CD1c-positive myeloid dendritic cell (primary cell): Measurements from ENCODE around the gene PKD2L2.
"Not testable (repeated sequence)": the region's sequence is repeated elsewhere in the genome, so short reads cannot be mapped to it uniquely, and the experiment has no call there.

ENCODE experiments used
- DNase-seq: peaks from one replicate; pipeline ENCODE4 v3.0.0-alpha.2; 2016; ENCODE audit errors: extremely low spot score

Gene PKD2L2

GRCh38 chr5:137888863-137889759, at the start of gene PKD2L2:
PKD2L2 (plus strand) TSS chr5:137889457; CDS start chr5:137889492, 35 bp downstream.
- peak; percentile 90 for DNase-seq

DNA sequence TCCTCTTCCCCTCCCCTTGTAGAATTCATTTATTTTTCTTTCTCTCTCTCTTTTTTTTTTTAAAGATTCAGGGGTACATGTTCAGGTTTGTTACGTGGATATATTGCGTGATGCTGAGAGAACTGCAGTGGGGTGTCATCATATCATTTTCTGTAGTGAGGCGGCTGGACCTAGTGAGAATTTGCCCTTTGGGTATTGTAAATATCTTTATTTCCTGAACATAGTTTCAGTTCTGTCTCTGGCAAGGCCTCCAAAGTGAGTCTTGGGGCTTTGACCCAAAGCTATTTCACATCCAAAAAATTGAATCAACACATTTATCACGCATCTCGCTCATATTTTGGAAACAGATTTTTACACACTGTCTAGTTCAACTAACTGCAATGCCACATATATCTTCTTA, 47.0 kb upstream of the PKD2L2 start:
- no peak for DNase-seq

DNA sequence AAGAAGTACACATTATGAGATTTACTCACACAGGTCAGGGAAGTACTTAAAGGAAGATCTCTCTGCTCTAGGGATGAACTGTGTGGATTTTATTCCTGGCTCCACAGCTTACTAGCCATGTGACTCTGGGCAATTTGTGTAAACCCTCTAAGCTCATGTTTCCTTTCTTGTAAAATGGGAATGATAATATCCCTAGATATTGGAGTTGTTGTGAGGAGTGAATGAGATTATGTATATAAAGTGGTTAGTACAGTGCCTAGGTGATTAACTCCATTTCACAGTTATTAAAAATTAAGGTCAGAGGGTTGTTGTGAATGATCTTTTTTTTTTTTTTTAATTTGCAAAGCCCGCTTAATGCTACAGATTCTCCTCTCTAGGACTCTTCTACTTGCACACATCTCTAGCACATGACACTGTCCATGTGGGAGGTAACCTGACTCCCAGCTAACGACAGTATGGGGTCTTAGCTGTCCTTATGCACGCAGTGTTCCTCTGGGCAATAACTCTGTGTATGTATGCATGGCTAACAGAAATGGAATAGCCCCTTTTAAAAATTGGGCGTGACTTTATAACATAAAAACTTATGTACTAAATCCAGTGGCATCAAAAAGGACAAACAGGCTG, 45.5 kb upstream of the PKD2L2 start:
- no peak for DNase-seq

DNA sequence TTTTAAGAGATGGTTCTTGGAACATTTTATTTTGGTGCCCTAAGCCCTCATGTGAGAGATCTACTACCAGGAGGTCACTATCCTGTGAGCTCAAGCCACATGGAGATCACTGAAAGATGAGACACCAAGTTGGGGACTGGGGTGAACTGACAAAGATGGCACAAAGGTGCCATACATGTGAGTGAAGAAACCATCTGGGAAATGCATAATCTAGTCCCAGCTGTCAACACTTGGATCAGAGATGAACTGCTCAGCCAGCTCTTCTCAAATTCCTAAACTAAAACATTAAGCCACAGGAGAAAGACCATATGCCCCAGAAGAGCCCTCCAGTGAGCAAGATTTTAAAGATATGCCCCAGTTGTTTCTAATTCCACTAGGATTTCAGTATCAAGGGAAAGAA, 43.8 kb upstream of the PKD2L2 start:
- DNase-seq = no peak

GRCh38 chr5:137847687-137848086, 41.6 kb upstream of the PKD2L2 start:
- no peak for DNase-seq

DNA sequence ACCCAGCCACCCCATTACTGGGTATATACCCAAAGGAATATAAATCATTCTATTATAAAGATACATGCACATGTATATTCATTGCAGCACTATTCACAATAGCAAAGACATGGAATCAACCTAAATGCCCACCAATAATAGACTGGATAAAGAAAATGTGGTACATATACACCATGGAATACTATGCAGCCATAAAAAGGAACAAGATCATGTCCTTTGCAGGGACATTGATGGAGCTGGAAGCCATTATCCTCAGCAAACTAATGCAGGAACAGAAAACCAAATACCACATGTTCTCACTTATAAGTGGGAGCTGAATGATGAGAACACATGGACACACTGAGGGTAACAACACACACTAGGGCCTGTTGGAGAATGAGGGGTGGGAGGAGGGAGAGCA, 36.1 kb upstream of the PKD2L2 start:
- not testable (repeated sequence) for DNase-seq

GRCh38 chr5:137856201-137856600, 33.1 kb upstream of the PKD2L2 start:
- no peak for DNase-seq

- DNase-seq = peak; percentile 12
Observed at GRCh38 chr5:137856916-137857862, 32.1 kb upstream of the PKD2L2 start.

DNA sequence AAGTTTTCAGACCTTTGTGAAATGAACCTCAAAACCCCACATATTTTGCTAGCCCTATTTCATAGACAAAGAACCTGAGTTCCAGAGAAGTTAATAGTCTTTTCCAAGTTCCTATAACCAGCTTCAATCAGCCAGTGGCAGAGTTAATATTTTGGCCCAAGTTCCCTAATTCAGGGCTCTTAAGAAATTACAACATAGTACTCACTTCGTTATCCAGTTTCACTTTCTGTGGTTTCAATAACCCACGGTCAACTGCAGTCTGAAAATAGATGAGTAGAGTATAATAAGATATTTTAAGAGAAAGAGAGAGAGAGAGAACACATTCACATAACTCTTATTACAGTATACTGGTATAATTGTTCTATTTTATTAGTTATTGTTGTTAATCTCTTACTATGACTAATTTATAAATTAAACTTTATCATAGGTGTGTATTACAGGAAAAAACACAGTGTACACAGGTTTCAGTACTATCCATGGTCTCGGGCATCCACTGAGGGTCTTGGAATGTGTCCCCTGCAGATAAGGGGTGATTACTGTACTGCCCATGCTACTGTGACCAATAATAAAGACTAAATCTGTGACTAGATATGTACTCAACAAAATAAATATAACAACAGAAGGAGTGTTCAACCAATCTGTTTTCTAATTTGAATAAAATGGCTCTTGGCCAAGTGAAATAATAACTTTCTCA, 30.9 kb upstream of the PKD2L2 start:
- peak; percentile 87 for DNase-seq

GRCh38 chr5:137858954-137859353, 30.3 kb upstream of the PKD2L2 start:
- DNase-seq = peak; percentile 35

- DNase-seq = no peak
Observed at GRCh38 chr5:137862251-137862650, 27.0 kb upstream of the PKD2L2 start.

DNA sequence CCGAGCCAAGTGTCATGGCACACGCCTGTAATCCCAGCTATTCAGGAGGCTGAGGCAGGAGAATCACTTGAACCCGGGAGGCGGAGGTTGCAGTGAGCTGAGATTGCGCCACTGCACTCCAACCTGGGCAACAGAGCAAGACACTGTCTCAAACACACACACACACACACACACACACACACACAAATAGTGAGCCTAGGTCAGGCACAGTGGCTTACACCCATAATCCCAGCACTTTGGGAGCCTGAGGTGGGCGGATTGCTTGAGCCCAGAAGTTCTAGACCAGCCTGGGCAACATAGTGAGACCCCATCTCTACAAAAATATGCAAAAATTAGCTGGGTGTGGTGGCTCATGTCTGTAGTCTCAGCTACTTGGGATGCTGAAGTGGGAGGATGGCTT, 25.6 kb upstream of the PKD2L2 start:
- not testable (repeated sequence) for DNase-seq

DNA sequence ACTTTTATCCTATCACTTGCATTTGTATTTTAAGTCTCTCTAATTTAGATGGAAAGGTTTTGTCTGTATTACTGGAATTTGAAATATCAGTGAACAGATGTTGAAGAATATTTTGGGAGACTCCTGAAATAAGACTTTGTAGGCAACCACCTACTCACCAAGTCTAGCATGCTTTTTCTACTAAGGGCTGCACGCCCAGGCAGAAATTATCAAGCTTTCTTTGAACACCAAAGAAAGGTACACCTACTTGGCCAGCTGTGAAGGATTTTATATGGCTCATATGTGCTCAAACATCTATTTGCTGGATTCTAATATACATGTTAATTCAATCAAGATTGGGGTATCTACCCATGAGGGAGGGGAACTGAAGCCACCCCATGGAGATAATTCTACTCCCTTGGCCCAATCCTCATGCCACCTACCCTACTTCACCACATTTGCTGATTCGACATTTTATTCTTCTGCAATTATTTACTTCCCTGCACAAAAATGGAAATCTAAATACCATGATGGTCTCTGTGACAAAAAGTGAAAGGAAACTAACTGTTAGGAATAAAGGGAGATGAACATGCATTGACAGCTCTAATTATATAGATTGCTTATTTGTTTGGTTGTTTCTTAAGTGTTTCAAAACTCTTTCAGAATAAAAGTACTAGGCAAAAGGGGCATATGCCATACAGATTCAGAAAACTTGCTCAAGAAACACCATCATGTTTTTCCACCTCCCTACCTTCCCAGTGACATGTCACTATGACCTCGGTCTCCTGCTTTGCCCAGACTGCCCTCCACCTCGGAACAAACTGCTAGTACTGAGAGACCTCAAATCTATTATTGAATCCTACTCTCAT, 22.5 kb upstream of the PKD2L2 start:
- DNase-seq = no peak

GRCh38 chr5:137867664-137868063, 21.6 kb upstream of the PKD2L2 start, which contains the start of gene MYOT:
MYOT (plus strand) TSS chr5:137867860; CDS start chr5:137870652, 2,792 bp downstream.
- no peak for DNase-seq

DNA sequence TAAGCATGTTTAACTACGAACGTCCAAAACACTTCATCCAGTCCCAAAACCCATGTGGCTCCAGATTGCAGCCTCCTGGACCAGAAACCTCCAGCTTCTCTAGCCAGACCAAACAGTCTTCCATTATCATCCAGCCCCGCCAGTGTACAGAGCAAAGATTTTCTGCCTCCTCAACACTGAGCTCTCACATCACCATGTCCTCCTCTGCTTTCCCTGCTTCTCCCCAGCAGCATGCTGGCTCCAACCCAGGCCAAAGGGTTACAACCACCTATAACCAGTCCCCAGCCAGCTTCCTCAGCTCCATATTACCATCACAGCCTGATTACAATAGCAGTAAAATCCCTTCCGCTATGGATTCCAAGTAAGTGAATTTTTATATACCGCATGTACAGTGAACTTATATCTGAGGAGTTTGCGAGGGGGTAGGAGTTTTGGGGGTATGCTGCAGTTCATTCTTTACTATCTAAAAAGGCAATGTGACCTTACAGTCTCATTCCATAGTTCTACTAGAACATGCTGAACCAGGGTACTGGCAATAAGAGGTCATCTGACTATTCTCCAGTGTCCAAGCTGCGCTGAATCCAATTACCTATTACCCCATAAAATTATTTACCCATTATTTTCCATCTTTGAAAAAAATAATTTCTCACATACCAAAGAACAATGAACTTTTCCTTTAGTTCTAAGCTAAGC, 18.5 kb upstream of the PKD2L2 start:
- no peak for DNase-seq

GRCh38 chr5:137871571-137871970, 17.7 kb upstream of the PKD2L2 start:
- DNase-seq = no peak

- no peak for DNase-seq
Observed at GRCh38 chr5:137872466-137872865, 16.8 kb upstream of the PKD2L2 start.

GRCh38 chr5:137876101-137876500, 13.2 kb upstream of the PKD2L2 start:
- no peak for DNase-seq

- no peak for DNase-seq
Observed at GRCh38 chr5:137880313-137880712, 8.9 kb upstream of the PKD2L2 start.

- no peak for DNase-seq
Observed at GRCh38 chr5:137887831-137888230, 1.4 kb upstream of the PKD2L2 start.
